Right lobe of liver (tissue), 6 donors: ENCODE measurements around the gene FAR1. TPM values are rescaled to one million over a fixed set of nuclear protein-coding genes. Genes with fewer than 3 reads are reported as not detected.

ENCODE experiments used
- ATAC-seq, 4 donors: fragments of 200-7000 bp; cut with Tn5 transposase; one replicate each; pipeline ENCODE4 v1.9.1; 2020; ENCODE audit warnings: mild to moderate bottlenecking in 4 of 4, moderate library complexity in 4 of 4
- DNase-seq, 3 donors: peaks; one replicate each; pipeline ENCODE4 v3.0.0-alpha.2; 2020
- H3K27ac ChIP-seq, 3 donors: fragments of 200-600 bp; one replicate each; pipeline ENCODE4 v1.8.0; 2022
- H3K27me3 ChIP-seq, 2 donors: fragments of 200-600 bp; one replicate each; pipeline ENCODE4 v1.8.0; 2022
- H3K36me3 ChIP-seq, 4 donors: fragments of 200-600 bp; sonication (generic) in 1 of 4; one replicate each; pipeline versions ENCODE4 v1.5.1 to v1.8.0; 2017 to 2022; ENCODE audit warnings: control low read depth in 1 of 4
- H3K4me1 ChIP-seq, 4 donors: fragments of 200-600 bp; sonication (generic) in 1 of 4; one replicate each; pipeline versions ENCODE4 v1.5.1 to v1.8.0; 2017 to 2022; ENCODE audit warnings: control low read depth in 1 of 4
- H3K4me3 ChIP-seq, 3 donors: fragments of 200-600 bp; one replicate each; pipeline ENCODE4 v1.8.0; 2022
- H3K9me3 ChIP-seq, 4 donors: fragments of 200-600 bp; sonication (generic) in 1 of 4; one replicate each; pipeline versions ENCODE4 v1.5.1 to v1.8.0; 2017 to 2022; ENCODE audit warnings: control low read depth in 1 of 4
- POLR2A ChIP-seq: fragments of 450-650 bp; IDR thresholded peaks from one replicate; pipeline ENCODE4 v1.6.1; 2017; ENCODE audit warnings: antibody characterized with exemption, mild to moderate bottlenecking
- WGBS: methylation state at CpG from one replicate; pipeline ENCODE4 v1.1.6; 2018; ENCODE audit warnings: low coverage, low lambda C conversion rate; ENCODE audit not compliant: insufficient coverage; ENCODE audit errors: missing lambda C conversion rate; 5-methylcytosine and 5-hydroxymethylcytosine counted together
- intact Hi-C, 2 donors: fragments of 100-400 bp; cut with DNase I; formaldehyde crosslinking; loops; one replicate each; pipeline versions ENCODE4 v1.11.2 to v1.14.1; 2022
- total RNA-seq, 6 experiments: library from RNA; depleted of rRNA in 2 of 6; stranded (reverse); fragments of >200 nt in 2 of 6; fragmentation: NEBNext Ultra II Directional in 3 of 6; extraction: Animal tissue kit (Norgen Biotek cat#: 25700) in 3 of 6; gene quantifications; one replicate each; pipeline versions ENCODE4 v1.1.0 to v1.2.4, GENCODE V29; 2016 to 2023
- TF ChIP-seq, protein P1 (sequence below), 4 donors: fragments of 200-600 bp in 3 of 4; fragments of 450-650 bp in 1 of 4; IDR thresholded peaks; one replicate each; pipeline versions ENCODE4 v1.5.1 to v1.8.0; 2016 to 2022; ENCODE audit warnings: antibody characterized with exemption in 4 of 4, mild to moderate bottlenecking in 2 of 4
- donor health status: DM: no; HTN: yes; CAD: no.
- donor health status: DM: no; HTN: no; CAD: no.
- donor health status: DM: no; HTN: no; CAD: no.
- donor health status: DM: no; HTN: yes; CAD: no.
- donor health status: DM: no; HTN: yes; CAD: no.

FAR1 gene
- total RNA-seq, 6 experiments from 2014 or later, result 2.8 to 8.9 (median 3.6) TPM

DNA sequence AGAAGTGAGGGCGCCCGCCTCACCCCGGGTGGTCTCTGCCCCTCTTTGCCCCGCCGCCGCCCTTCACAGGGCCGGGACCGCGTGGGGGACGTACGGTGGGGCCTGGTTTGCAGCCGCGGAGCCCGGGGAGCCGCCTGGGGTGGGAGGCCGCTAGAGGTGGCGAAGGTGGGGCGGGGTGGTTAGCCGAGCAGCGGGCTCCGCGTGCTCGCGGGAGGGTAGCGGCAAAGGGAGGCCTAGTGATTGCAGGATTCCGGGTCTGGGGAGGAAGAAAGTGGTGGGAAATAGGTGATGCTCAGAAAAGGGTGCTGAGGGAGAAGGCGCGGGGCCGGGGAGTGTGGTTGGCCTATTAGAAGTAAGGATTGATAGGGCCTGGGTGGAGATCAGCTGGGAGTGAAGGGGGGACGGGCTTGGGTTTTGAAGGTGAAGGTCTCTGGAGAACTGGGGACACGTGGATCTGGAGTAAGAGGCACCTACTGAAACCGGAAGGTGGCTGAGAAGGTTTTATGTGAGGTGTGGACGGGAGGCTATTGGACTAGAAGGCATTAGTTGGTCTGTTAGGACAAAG is 571 bp downstream of the FAR1 start:
- peak; percentile 2 to 13 (median 6) for ATAC-seq
- TF ChIP-seq, protein P1, sequence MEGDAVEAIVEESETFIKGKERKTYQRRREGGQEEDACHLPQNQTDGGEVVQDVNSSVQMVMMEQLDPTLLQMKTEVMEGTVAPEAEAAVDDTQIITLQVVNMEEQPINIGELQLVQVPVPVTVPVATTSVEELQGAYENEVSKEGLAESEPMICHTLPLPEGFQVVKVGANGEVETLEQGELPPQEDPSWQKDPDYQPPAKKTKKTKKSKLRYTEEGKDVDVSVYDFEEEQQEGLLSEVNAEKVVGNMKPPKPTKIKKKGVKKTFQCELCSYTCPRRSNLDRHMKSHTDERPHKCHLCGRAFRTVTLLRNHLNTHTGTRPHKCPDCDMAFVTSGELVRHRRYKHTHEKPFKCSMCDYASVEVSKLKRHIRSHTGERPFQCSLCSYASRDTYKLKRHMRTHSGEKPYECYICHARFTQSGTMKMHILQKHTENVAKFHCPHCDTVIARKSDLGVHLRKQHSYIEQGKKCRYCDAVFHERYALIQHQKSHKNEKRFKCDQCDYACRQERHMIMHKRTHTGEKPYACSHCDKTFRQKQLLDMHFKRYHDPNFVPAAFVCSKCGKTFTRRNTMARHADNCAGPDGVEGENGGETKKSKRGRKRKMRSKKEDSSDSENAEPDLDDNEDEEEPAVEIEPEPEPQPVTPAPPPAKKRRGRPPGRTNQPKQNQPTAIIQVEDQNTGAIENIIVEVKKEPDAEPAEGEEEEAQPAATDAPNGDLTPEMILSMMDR (IDR thresholded peaks at IDR 0.05), result no peak
- no peak for TF ChIP-seq POLR2A
- no peaks in the 10 kb centered on the region for H3K36me3 ChIP-seq
- WGBS, result 5% methylated on average over 32 of the region's 33 CpGs
- no peaks in the 10 kb centered on the region for H3K9me3 ChIP-seq
- peak in 2 of 3 donors; percentile 46 to 63 for DNase-seq
- intact Hi-C loops, result no loop called here
- peaks cover 0 to 12% of the 10 kb centered on the region in 2 donors for H3K27me3 ChIP-seq
- H3K4me3 ChIP-seq, result peak overlapping the region; percentile 52 to 65 (median 57)
- no peaks in the 10 kb centered on the region for H3K4me1 ChIP-seq
- peak overlapping the region in 2 of 3 donors; percentile 59 to 82 for H3K27ac ChIP-seq

DNA sequence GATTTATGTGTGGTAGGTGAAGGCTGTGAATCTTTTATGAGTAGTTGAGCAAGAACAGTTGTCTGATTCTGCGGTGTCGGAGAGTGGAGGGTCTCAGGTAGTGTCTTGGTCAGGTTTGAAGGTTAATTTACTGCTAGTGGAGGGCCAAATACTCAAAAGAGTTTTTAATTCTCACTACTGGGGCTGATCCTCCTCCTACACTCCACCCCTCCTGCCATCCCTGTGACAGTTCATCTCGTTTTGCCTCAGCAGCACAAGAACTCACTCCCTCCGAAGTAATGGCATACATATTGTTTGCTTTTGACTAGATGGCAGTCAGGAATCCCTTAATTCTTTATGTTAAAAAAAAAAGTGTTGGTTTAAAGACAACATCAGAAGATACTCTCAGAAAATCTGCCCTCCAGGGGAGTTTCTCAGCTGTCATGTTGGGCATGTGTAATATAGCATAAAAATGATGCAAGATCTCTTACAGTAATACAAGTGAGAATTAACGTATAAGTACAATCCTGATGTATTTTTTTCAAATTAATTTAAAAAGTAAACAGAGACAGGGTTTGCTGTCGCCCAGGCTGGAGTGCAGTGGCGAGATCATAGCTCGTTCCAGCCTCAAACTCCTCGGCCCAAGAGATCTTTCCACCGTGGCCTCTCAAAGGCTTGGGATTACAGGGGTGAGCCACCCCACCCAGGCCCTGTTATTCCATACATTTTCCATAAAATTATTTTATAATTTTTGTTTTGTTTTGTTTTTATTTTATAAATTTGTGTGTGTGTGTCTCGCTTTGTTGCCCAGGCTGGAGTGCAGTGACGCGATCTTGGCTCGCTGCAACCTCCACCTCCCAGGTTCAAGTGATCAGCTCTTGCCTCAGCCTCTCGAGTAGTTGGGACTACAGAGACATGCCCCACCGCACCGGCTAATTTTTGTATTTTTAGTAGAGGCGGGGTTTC is 1.3 kb downstream of the FAR1 start:
- 69% methylated on average over 15 of the region's 18 CpGs for WGBS
- ATAC-seq, result no peak
- Histone ChIP-seq H3K4me3 (peak overlapping the region; percentile 52 to 65 (median 57)), H3K27ac (peak overlapping the region in 1 of 3 donors; percentile 59), H3K4me1 (no peaks in the 10 kb centered on the region), H3K9me3 (no peaks in the 10 kb centered on the region), H3K27me3 (peaks cover 0 to 12% of the 10 kb centered on the region in 2 donors), H3K36me3 (no peaks in the 10 kb centered on the region)
- intact Hi-C loops, result no loop called here
- DNase-seq, result no peak
- no peak for TF ChIP-seq POLR2A
- TF ChIP-seq, protein P1 (IDR thresholded peaks at IDR 0.05), result no peak

DNA sequence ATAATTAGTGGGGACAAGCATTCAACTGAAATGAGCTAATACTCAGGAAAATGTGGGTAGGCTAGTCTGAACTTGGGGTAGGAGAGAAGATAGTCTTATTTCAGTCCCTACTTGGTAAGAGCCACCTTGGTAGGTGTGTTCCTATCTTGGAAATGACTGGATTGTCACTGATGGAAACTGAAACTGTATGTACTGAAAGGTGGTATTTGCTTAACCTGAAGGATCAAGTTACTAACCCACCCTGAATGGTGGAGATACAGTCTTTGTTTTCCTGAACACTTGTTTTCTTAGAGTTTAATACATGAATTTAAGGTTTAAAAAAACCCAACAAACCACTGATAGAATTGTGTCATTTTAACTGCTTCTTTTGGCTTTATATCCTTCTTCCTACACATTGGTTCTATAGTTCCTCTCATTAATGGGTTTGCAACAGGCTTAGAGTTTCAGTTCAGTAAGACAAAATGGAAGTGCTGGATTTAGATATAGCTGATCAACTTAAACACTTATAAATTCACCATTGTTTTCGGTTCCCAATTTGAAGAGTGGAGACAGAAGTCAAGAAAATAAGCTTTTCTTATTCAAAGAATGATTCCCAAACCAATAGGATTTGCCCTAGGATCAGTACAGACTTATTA is 4.2 kb downstream of the FAR1 start:
- intact Hi-C loops, result no loop called here
- DNase-seq (no peak), ATAC-seq (no peak)
- Histone ChIP-seq H3K9me3 (no peaks in the 10 kb centered on the region), H3K4me1 (no peaks in the 10 kb centered on the region), H3K36me3 (no peaks in the 10 kb centered on the region), H3K4me3 (no peak overlapping the region), H3K27me3 (peaks cover 0 to 12% of the 10 kb centered on the region in 2 donors), H3K27ac (no peak overlapping the region)
- no peak for TF ChIP-seq POLR2A
- TF ChIP-seq, protein P1 (IDR thresholded peaks at IDR 0.05), result no peak
- 40% methylated on average over 1 of the region's 1 CpG for WGBS

DNA sequence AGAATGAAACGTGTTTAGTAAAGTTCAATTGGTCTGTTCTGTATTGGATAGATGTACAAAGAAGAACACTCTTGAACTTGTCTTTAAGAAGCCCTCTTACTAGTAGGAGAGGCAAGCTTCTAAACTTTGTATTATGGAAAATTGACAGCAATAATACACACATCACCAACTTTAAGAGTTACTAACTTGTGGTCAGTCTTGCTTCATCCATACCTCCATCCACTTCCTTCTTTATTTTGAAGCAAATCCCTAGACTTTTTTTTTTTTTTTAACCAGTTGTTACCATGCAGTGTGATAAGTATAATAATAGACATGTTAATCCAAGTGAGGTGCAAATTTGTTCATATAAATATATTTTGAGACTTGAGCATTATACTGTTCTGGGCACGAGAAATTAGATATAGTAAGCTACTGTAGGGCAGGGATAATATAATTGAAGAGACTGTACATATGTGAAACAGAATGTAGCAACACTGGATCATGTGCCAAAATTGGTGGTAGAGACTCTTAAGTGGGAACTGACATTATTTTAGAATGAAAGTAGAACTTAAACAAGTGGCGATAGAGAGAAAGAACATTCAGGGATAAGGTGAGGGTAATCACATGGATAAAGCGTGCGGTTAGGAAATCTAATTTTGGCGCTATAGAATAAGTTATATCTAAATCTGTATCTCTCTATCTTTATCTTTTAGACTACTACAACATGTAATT is 6.5 kb downstream of the FAR1 start:
- Histone ChIP-seq H3K4me1 (no peaks in the 10 kb centered on the region), H3K36me3 (no peaks in the 10 kb centered on the region), H3K27ac (no peak overlapping the region), H3K4me3 (no peak overlapping the region), H3K27me3 (no peaks in the 10 kb centered on the region), H3K9me3 (no peaks in the 10 kb centered on the region)
- DNase-seq, result no peak
- intact Hi-C loops, result no loop called here
- WGBS, result 58% methylated on average over 6 of the region's 6 CpGs
- peak in 3 of 4 donors; percentile 33 to 53 (median 47) for ATAC-seq
- TF ChIP-seq, protein P1 (IDR thresholded peaks at IDR 0.05), result no peak
- TF ChIP-seq POLR2A, result no peak
